Stimulated activated CD4-positive, alpha-beta T cell treated with anti-CD3 and anti-CD28 coated beads, TNF-alpha, amount 100 ng/mL, for 24 hours (primary cell): Measurements from ENCODE around the gene PSRC1.
A peak's percentile ranks its signal among the peaks of the same experiment; 100 is the strongest.
"Not testable (repeated sequence)": the region's sequence is repeated elsewhere in the genome, so short reads cannot be mapped to it uniquely, and the experiment has no call there.

Experiments used
- DNase-seq, 3 experiments: peaks; one replicate each; pipeline ENCODE4 v3.0.0-alpha.2; 2020; ENCODE audit warnings: low read depth in 3 of 3

PSRC1 gene

GRCh38 chr1:109282952-109283747, at the start of gene PSRC1:
TSS of gene PSRC1 (minus strand) at chr1:109283145.
- DNase-seq: peak; percentile 78 to 90 (median 83)

GRCh38 chr1:109331113-109331512, 48.2 kb upstream of the PSRC1 start:
- DNase-seq: no peak

- no peak for DNase-seq
Measured at GRCh38 chr1:109327285-109327684, 44.3 kb upstream of the PSRC1 start.

DNA sequence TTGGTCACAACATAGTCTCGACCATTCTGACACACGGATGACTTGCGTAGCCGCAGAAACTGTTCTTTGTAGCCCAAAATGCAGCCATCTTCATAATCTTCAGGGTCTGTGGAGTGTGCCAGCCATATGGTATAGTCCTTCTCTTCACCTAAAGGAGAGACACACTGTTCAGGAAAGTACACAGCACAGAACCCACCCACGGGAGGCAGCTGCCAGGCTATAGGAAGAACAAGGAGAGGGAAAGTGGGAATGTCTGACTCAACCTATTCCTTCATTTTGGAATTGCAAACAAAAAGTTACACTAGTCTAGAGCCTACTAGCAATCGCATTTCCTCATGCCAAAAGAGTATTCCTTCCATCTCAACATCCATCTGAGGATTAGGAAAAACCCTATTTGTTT, 40.0 kb upstream of the PSRC1 start:
- DNase-seq: no peak

- DNase-seq: no peak
Measured at GRCh38 chr1:109319114-109319513, 36.2 kb upstream of the PSRC1 start.

DNA sequence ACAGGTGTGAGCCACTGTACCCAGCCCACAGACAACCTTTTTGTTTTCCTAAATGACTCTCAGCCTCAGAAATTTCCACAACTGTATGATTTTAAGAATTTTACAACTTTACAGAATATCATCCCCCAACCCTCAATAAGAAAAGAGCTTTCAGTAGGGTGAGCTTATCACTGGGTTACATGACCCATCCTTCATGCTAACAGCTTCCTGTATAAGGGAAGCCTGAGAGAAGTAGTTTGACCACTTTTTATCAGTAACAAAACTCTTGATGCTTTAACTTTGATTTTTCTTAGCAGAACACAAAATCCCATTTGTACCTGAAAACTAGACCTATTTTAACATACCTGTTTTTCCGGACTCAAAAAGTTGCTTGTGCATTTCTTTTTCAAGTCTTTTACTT, 33.6 kb upstream of the PSRC1 start:
- no peak for DNase-seq

GRCh38 chr1:109315288-109315687, 32.3 kb upstream of the PSRC1 start:
- DNase-seq: no peak

GRCh38 chr1:109314795-109315194, 31.9 kb upstream of the PSRC1 start:
- no peak for DNase-seq

DNA sequence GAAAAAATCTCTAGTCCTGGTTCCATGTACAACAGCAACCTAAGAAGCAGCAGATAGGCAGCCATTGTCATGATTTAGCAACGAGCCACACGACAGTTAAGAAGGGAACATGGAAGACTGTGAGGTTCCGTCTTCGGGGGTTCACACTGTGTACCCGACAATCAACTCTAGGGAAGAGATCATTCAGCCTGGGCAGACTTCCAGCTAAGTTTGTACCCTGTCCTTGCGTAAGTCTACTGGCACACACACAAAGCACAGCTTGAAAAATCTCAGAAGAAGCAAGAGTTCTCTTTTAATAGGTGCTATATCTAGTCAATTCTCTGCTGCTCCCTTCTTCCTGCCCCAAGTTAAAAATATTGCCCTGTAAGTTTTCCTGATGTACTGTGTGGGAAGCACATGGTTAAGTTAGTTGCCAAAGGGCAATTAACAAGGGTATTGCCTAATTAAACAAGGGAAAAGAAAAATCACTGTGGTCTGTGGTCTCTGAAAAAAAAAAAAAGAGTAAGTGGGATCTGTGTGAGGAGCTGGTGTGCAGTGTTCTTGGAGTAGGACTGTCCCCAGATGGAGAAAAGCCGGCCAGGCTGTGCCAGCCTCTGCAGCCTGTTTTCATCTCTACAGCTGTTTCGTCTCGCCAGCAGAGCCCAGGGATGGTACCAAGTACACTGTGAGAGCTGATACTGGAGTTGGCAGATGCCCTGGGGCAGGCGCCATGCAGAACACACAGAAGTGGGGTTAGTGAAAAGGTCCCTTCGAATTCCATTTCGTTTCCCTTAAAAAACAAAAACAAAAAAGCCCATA, 30.2 kb upstream of the PSRC1 start:
- DNase-seq: no peak

DNA sequence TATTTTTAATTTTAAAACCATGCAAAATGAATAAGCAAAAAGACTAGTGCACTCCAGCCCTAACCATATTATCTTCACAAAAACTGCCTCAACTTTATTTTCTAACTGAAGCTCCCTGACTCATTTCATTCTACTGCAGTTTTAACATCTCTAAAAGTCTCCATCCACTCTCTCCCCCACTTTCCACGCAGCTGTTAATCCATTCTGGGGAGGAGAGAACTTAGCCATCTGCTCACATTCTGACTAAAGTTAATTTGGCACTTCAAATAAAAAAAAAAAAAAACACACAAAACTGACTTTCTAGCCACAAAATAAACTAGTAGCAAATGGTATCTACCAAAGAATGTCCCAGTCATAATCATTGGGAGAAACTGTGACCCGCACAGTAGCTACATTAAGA, 29.3 kb upstream of the PSRC1 start:
- DNase-seq: no peak

DNA sequence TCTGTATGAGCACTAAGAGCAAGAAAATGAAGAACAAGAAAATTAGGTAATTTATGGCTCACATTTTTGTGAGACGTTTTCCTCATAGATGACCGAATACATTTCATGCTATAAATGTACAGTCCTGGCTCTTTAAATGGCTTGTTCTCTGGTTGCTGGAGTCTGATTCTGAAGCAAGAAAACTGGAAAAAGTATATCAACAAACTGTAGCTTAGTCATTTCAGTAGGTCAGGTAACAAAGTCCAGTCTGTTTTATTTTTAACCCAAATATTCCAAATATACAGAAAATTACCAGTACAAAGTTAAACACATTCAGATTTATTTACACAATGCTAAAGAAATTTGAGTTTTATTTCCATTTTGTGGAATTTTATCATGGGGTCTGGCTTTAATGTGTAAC, 26.4 kb upstream of the PSRC1 start:
- DNase-seq: no peak

- no peak for DNase-seq
Measured at GRCh38 chr1:109307274-109308021, 24.5 kb upstream of the PSRC1 start.

DNA sequence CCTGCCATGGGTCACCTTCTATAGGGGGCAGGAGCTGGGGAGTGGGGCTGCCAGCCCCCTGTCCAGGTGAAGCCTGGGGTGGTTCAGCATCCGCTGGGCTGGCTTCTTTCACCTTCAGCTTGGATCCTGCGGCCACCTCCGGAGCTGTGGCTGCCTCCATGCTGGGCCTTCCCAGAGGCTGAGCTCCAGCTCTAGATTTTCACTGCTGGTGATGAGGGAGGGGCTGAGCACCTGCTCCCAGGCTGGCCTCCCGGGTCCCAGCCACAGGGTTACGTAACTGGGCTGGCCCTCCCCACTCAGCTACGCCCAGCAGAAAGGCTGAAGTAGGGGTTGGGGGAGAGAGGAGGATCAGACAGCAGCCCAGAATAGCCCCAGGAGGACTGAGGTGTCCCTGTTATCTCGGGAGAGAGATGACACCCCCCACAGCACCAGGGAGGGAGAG, 23.9 kb upstream of the PSRC1 start, which contains the start of gene MYBPHL:
MYBPHL (minus strand) TSS at position 180 of the 442 bp plus-strand sequence; CDS start at position 160, 20 bp downstream.
- no peak for DNase-seq

GRCh38 chr1:109305991-109306390, 23.0 kb upstream of the PSRC1 start:
- DNase-seq: not testable (repeated sequence)

- no peak for DNase-seq
Measured at GRCh38 chr1:109304226-109304920, 21.4 kb upstream of the PSRC1 start.

GRCh38 chr1:109301874-109302273, 18.9 kb upstream of the PSRC1 start:
- no peak for DNase-seq

DNA sequence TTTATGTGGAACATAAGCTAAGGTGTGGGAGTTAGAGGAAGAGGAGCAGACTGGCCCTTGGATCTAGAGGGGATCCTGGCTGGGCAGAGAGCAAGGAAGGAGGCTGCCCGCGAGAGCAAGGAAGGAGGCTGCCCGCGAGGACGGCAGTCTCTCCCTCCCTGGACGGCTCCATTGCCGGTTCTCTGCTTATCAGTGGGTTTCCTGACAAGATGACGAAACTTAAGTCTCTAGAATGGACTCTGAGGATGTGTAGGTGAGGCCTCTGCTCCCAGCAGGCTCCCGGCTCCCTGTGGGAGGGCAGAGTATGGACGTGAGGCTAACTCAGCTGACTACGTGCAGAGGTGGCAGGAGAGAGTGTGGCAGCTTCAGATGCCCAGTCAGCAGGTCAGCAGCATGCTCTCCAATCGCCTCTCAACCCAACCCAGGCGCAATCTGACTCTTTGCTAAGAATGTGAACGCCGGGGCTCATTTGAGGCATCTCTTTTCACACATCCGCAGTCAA, 17.8 kb upstream of the PSRC1 start:
- DNase-seq: no peak

DNA sequence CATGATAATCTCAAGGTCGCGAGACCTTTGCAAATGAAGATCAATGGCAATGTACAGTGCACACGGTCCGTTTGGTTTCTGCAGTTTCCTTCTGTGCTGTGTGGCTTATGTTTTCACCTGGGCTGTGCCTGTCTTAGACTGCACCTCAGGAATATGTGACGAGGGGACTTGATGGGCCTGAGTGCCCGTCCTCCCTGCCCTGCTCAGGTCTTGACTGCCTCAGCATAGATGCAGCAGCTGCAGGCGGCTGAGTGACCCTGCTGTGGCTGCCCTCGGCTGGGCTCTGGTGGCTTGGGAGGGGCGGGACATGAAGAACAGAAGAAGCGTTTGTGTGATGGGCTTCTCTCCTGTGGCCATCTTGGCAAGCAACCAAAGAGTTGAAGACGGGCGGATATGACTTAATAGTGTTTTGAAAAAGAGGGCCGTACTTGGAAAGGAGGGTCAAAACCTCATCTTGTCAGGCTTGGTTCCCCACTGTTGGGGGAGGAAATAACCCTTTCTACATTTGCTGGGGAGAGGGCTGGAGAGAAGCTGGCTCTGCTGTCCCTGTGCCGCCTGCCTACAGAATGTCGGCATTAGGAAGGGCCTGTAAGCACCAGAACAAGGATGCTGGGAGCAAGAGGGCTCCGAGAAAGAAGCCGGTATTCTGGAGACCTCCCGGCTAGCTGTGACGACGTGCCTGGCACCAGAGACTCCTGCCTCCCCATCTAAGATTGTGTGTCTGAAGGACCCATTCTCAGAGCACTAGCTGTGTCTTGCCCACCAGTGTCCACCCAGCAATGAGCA, 16.8 kb upstream of the PSRC1 start:
- no peak for DNase-seq

GRCh38 chr1:109298666-109299557, 16.0 kb upstream of the PSRC1 start:
- peak in 1 of 3 experiments; percentile 13 for DNase-seq
